Mesenchymal stem cell (in vitro differentiated cells and primary cell): Measurements from ENCODE around the gene COPZ2.
"Not testable (repeated sequence)": the region's sequence is repeated elsewhere in the genome, so short reads cannot be mapped to it uniquely, and the experiment has no call there.

ENCODE experiments used
- DNase-seq: peaks from one replicate; pipeline ENCODE4 v3.0.0-alpha.2; 2013
- H2AFZ ChIP-seq: one replicate; pipeline ENCODE4 v1.6.1; 2013; ENCODE audit warnings: low read depth, mild to moderate bottlenecking, control low read depth, inconsistent platforms, low read length, moderate library complexity
- H2AK5ac ChIP-seq: 2 replicates; pipeline ENCODE4 v1.6.1; 2013; ENCODE audit warnings: low read length, moderate library complexity, mild to moderate bottlenecking, inconsistent platforms; ENCODE audit not compliant: severe bottlenecking
- H2BK120ac ChIP-seq: one replicate; pipeline ENCODE4 v1.6.1; 2013; ENCODE audit warnings: low read depth, mild to moderate bottlenecking, inconsistent platforms, low read length, moderate library complexity
- H2BK12ac ChIP-seq, 2 experiments: one replicate each; pipeline ENCODE4 v1.6.1; 2013; ENCODE audit warnings: inconsistent platforms in 2 of 2, low read length in 2 of 2, mild to moderate bottlenecking in 2 of 2, moderate library complexity in 2 of 2, control low read depth in 1 of 2
- H2BK15ac ChIP-seq: one replicate; pipeline ENCODE4 v1.6.1; 2013; ENCODE audit warnings: mild to moderate bottlenecking, low read depth, inconsistent platforms; ENCODE audit not compliant: poor library complexity, severe bottlenecking
- H2BK5ac ChIP-seq: 2 replicates; pipeline ENCODE4 v1.6.1; 2013; ENCODE audit warnings: low read depth, mild to moderate bottlenecking, low read length, control low read depth, inconsistent platforms; ENCODE audit not compliant: poor library complexity, severe bottlenecking
- H3K14ac ChIP-seq, 2 experiments: one replicate each; pipeline ENCODE4 v1.6.1; 2013; ENCODE audit warnings: inconsistent platforms in 2 of 2, low read length in 2 of 2, control low read depth in 1 of 2, mild to moderate bottlenecking in 1 of 2, moderate library complexity in 1 of 2
- H3K18ac ChIP-seq, 2 experiments: one replicate each; pipeline ENCODE4 v1.6.1; 2013; ENCODE audit warnings: inconsistent platforms in 2 of 2, low read length in 2 of 2, control low read depth in 1 of 2, low read depth in 1 of 2, mild to moderate bottlenecking in 1 of 2
- H3K23ac ChIP-seq, 2 experiments: one replicate each; pipeline ENCODE4 v1.6.1; 2013; ENCODE audit warnings: inconsistent platforms in 2 of 2, low read length in 2 of 2, mild to moderate bottlenecking in 2 of 2, moderate library complexity in 2 of 2, control low read depth in 1 of 2
- H3K27ac ChIP-seq: 2 replicates; pipeline ENCODE4 v1.5.1; 2013; ENCODE audit warnings: mild to moderate bottlenecking, moderate library complexity, low read length, control low read depth, inconsistent platforms; ENCODE audit not compliant: poor library complexity, severe bottlenecking
- H3K27me3 ChIP-seq, 2 experiments: 2 replicates each; pipeline versions ENCODE4 v1.6.1 to v1.7.0; 2013; ENCODE audit warnings: low read length in 2 of 2, mild to moderate bottlenecking in 2 of 2, moderate library complexity in 2 of 2, control low read depth in 1 of 2, inconsistent platforms in 1 of 2; ENCODE audit not compliant: control insufficient read depth in 1 of 2, insufficient read depth in 1 of 2
- H3K36me3 ChIP-seq, 2 experiments: 2 replicates each; pipeline versions ENCODE4 v1.6.1 to v1.7.0; 2013; ENCODE audit warnings: low read length in 2 of 2, control low read depth in 1 of 2, inconsistent platforms in 1 of 2, low read depth in 1 of 2, mild to moderate bottlenecking in 1 of 2; ENCODE audit not compliant: insufficient read depth in 2 of 2, control insufficient read depth in 1 of 2
- H3K4ac ChIP-seq, 2 experiments: one replicate each; pipeline ENCODE4 v1.6.1; 2013; ENCODE audit warnings: inconsistent platforms in 2 of 2, low read length in 2 of 2, mild to moderate bottlenecking in 2 of 2, moderate library complexity in 2 of 2, control low read depth in 1 of 2, low read depth in 1 of 2
- H3K4me1 ChIP-seq: 2 replicates; pipeline ENCODE4 v1.6.1; 2013; ENCODE audit warnings: low read depth, low read length, control low read depth; ENCODE audit not compliant: control insufficient read depth, insufficient read depth
- H3K4me2 ChIP-seq: 2 replicates; pipeline ENCODE4 v1.6.1; 2013; ENCODE audit warnings: low read length, mild to moderate bottlenecking, inconsistent platforms; ENCODE audit not compliant: poor library complexity, severe bottlenecking
- H3K4me3 ChIP-seq, 2 experiments: 2 replicates each; pipeline versions ENCODE4 v1.5.1 to v1.7.0; 2013; ENCODE audit warnings: low read length in 2 of 2, mild to moderate bottlenecking in 2 of 2, control low read depth in 1 of 2, low read depth in 1 of 2; ENCODE audit not compliant: insufficient read depth in 1 of 2
- H3K79me1 ChIP-seq: replicated peaks from 2 replicates; pipeline ENCODE4 v1.6.1; 2013; ENCODE audit warnings: mild to moderate bottlenecking, control low read depth, low read length, inconsistent platforms; ENCODE audit not compliant: poor library complexity, severe bottlenecking
- H3K9ac ChIP-seq: 2 replicates; pipeline ENCODE4 v1.7.0; 2013; ENCODE audit warnings: mild to moderate bottlenecking, low read length, moderate library complexity
- H3K9me3 ChIP-seq: 2 replicates; pipeline ENCODE4 v1.7.0; 2013; ENCODE audit warnings: mild to moderate bottlenecking, low read length; ENCODE audit not compliant: control insufficient read depth
- H4K8ac ChIP-seq: one replicate; pipeline ENCODE4 v1.6.1; 2013; ENCODE audit warnings: inconsistent platforms, mild to moderate bottlenecking, low read length, moderate library complexity
- H4K91ac ChIP-seq: one replicate; pipeline ENCODE4 v1.6.1; 2013; ENCODE audit warnings: mild to moderate bottlenecking, low read length, inconsistent platforms
- WGBS: methylation state at CpG from one replicate; pipeline ENCODE4 v1.1.7; 2013; ENCODE audit warnings: mixed read lengths; 5-methylcytosine and 5-hydroxymethylcytosine counted together

COPZ2 gene

DNA sequence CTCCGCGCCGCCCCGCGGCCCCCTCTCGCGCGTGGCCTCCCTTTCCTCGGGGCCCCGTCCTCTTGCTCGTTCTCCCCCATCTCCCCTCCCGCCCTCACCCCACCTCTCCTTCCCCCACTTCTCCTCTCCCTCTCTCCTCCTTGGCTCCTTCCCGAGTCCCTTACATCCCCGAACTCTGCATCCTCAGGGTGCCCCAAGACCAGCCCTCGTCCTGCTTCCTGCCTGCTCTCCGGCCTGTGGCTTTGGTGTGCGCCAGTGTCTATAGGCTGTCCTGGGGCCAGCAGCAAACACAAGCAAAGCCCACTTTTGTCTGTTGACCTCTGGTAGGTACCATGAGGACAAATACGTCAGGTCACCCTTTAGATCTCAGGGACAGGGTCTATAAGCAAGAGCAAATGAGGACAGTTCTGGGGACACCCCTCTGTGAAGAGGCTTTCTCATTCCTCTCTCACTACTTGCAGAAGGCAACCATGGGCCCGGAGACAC lies 284 bp upstream of the COPZ2 start:
- peak overlapping the region; percentile 29 to 93 for H3K4ac ChIP-seq

GRCh38 chr17:48036693-48037035 lies 933 bp downstream of the COPZ2 start:
- DNase-seq: no peak
- Histone ChIP-seq H2AK5ac (peak overlapping the region; percentile 79), H3K27ac (no peak overlapping the region), H3K79me1 (peaks cover 3% of the 10 kb centered on the region), H3K9me3 (no peaks in the 10 kb centered on the region), H3K18ac (peak overlapping the region; percentile 74 to 97), H3K27me3 (no peaks in the 10 kb centered on the region), H3K4me2 (peak overlapping the region; percentile 83), H2AFZ (no peak overlapping the region), H3K23ac (peak overlapping the region in 1 of 2 experiments; percentile 10), H3K4me1 (peaks cover 13% of the 10 kb centered on the region), H3K36me3 (peaks cover 14 to 29% of the 10 kb centered on the region in 2 experiments), H4K8ac (peak overlapping the region; percentile 78), H2BK12ac (peak overlapping the region; percentile 49 to 55), H3K14ac (peak overlapping the region in 1 of 2 experiments; percentile 64), H2BK120ac (no peak overlapping the region), H2BK15ac (peak overlapping the region; percentile 36), H4K91ac (peak overlapping the region; percentile 88), H3K4ac (peak overlapping the region in 1 of 2 experiments; percentile 29), H2BK5ac (peak overlapping the region; percentile 4), H3K4me3 (peak overlapping the region; percentile 64 to 86), H3K9ac (peak overlapping the region; percentile 93)
- WGBS: 54% methylated on average over 6 of the region's 6 CpGs

More for the DNA sequence above, 284 bp upstream of the COPZ2 start:
- Histone ChIP-seq H3K14ac (peak overlapping the region in 1 of 2 experiments; percentile 66), H2BK12ac (peak overlapping the region; percentile 55 to 99), H3K4me2 (peak overlapping the region; percentile 48), H4K8ac (peak overlapping the region; percentile 67), H2AK5ac (no peak overlapping the region), H3K27me3 (no peaks in the 10 kb centered on the region), H2BK15ac (no peak overlapping the region), H3K27ac (no peak overlapping the region), H3K36me3 (peaks cover 9 to 17% of the 10 kb centered on the region in 2 experiments), H3K9ac (peak overlapping the region; percentile 77), H2BK5ac (no peak overlapping the region), H4K91ac (peak overlapping the region; percentile 23), H3K9me3 (no peaks in the 10 kb centered on the region), H2BK120ac (no peak overlapping the region), H2AFZ (peak overlapping the region; percentile 74), H3K79me1 (peaks cover 3% of the 10 kb centered on the region), H3K4me1 (peaks cover 13% of the 10 kb centered on the region), H3K18ac (peak overlapping the region; percentile 90 to 97), H3K23ac (peak overlapping the region in 1 of 2 experiments; percentile 97), H3K4me3 (peak overlapping the region; percentile 64 to 67)
- 10% methylated on average over 19 of the region's 19 CpGs for WGBS
- DNase-seq: peak; percentile 22

GRCh38 chr17:48034734-48035133 lies 2.9 kb downstream of the COPZ2 start:
- H3K27ac ChIP-seq, H3K18ac ChIP-seq, H3K9ac ChIP-seq, H3K27me3 ChIP-seq, H3K4ac ChIP-seq, H2AK5ac ChIP-seq, H3K4me3 ChIP-seq, H3K9me3 ChIP-seq, DNase-seq, H2BK120ac ChIP-seq, H3K79me1 ChIP-seq, H3K14ac ChIP-seq, H2AFZ ChIP-seq, H3K4me2 ChIP-seq, H2BK5ac ChIP-seq, H3K23ac ChIP-seq, H2BK15ac ChIP-seq, H2BK12ac ChIP-seq, H4K91ac ChIP-seq, H4K8ac ChIP-seq: not testable (repeated sequence)
- Histone ChIP-seq H3K4me1 (peaks cover 13% of the 10 kb centered on the region), H3K36me3 (peaks cover 14 to 32% of the 10 kb centered on the region in 2 experiments)
- 91% methylated on average over 7 of the region's 12 CpGs for WGBS

- Histone ChIP-seq H3K4me3 (no peak overlapping the region), H3K79me1 (peaks cover 3% of the 10 kb centered on the region), H3K27ac (no peak overlapping the region), H2AFZ (no peak overlapping the region), H2BK12ac (no peak overlapping the region), H4K8ac (no peak overlapping the region), H3K9me3 (no peaks in the 10 kb centered on the region), H3K4me2 (no peak overlapping the region), H3K14ac (no peak overlapping the region), H3K4me1 (peaks cover 5% of the 10 kb centered on the region), H3K36me3 (peaks cover 14 to 35% of the 10 kb centered on the region in 2 experiments), H4K91ac (no peak overlapping the region), H2BK5ac (no peak overlapping the region), H2BK15ac (no peak overlapping the region), H2BK120ac (no peak overlapping the region), H3K4ac (no peak overlapping the region), H2AK5ac (no peak overlapping the region), H3K9ac (no peak overlapping the region), H3K23ac (no peak overlapping the region), H3K18ac (no peak overlapping the region), H3K27me3 (no peaks in the 10 kb centered on the region)
- no peak for DNase-seq
- WGBS: 89% methylated on average over 6 of the region's 6 CpGs
These were observed 5.6 kb downstream of the COPZ2 start for GRCh38 chr17:48031966-48032365.
